ENCODE results near the gene OR8D1.

The OR8D1 gene

GRCh38 chr11:124311269-124311668 lies 2.5 kb downstream of the OR8D1 start:
- no peaks in the 10 kb centered on the region for H3K27me3 ChIP-seq (ENCODE audit: low read depth)

GRCh38 chr11:124310721-124311120 lies 3.0 kb downstream of the OR8D1 start:
- Histone ChIP-seq H3K36me3 (replicated peaks) (no peaks in the 10 kb centered on the region), H3K27me3 (ENCODE audit: low read depth) (no peaks in the 10 kb centered on the region), H3K4me1 (no peaks in the 10 kb centered on the region), H3K9me3 (no peaks in the 10 kb centered on the region), H3K4me3 (no peak overlapping the region)
- no peak for DNase-seq (ENCODE audit: low spot score in 2 of 2)
- in situ Hi-C loops (cut with MboI; ENCODE audit: low sequenced_read_pairs), result no loop called here

More at GRCh38 chr11:124311269-124311668, 2.5 kb downstream of the OR8D1 start:
- Histone ChIP-seq H3K4me3 (no peak overlapping the region), H3K9me3 (no peaks in the 10 kb centered on the region), H3K36me3 (replicated peaks) (no peaks in the 10 kb centered on the region), H3K4me1 (no peaks in the 10 kb centered on the region)
- DNase-seq (ENCODE audit: low spot score in 2 of 2), result no peak
- in situ Hi-C loops (cut with MboI; ENCODE audit: low sequenced_read_pairs), result no loop called here

- H3K4me3 ChIP-seq, result no peak overlapping the region
- in situ Hi-C loops (cut with MboI; ENCODE audit: low sequenced_read_pairs), result no loop called here
- H3K27me3 ChIP-seq (ENCODE audit: low read depth), result no peaks in the 10 kb centered on the region
- no peak for DNase-seq (ENCODE audit: low spot score in 2 of 2)
- H3K9me3 ChIP-seq, result no peaks in the 10 kb centered on the region
- H3K36me3 ChIP-seq (replicated peaks), result no peaks in the 10 kb centered on the region
- no peaks in the 10 kb centered on the region for H3K4me1 ChIP-seq
These were observed 6.7 kb downstream of the OR8D1 start for GRCh38 chr11:124307093-124307492.

- in situ Hi-C loops (cut with MboI; ENCODE audit: low sequenced_read_pairs), result no loop called here
These were observed 11.2 kb downstream of the OR8D1 start for GRCh38 chr11:124302347-124303125.

GRCh38 chr11:124301548-124301947 lies 12.2 kb downstream of the OR8D1 start:
- Histone ChIP-seq H3K36me3 (replicated peaks) (no peaks in the 10 kb centered on the region), H3K4me3 (no peak overlapping the region), H3K4me1 (no peaks in the 10 kb centered on the region), H3K9me3 (no peaks in the 10 kb centered on the region), H3K27me3 (ENCODE audit: low read depth) (no peaks in the 10 kb centered on the region)
- in situ Hi-C loops (cut with MboI; ENCODE audit: low sequenced_read_pairs), result no loop called here
- DNase-seq (ENCODE audit: low spot score in 2 of 2), result no peak

More at GRCh38 chr11:124302347-124303125, 11.2 kb downstream of the OR8D1 start:
- H3K9me3 ChIP-seq, result no peaks in the 10 kb centered on the region
- H3K36me3 ChIP-seq (replicated peaks), result no peaks in the 10 kb centered on the region
- H3K27me3 ChIP-seq (ENCODE audit: low read depth), result no peaks in the 10 kb centered on the region
- H3K4me1 ChIP-seq, result no peaks in the 10 kb centered on the region
- H3K4me3 ChIP-seq, result no peak overlapping the region
- no peak for DNase-seq (ENCODE audit: low spot score in 2 of 2)

- Histone ChIP-seq H3K4me3 (no peak overlapping the region), H3K27me3 (ENCODE audit: low read depth) (no peaks in the 10 kb centered on the region), H3K4me1 (no peaks in the 10 kb centered on the region), H3K36me3 (replicated peaks) (no peaks in the 10 kb centered on the region), H3K9me3 (no peaks in the 10 kb centered on the region)
- in situ Hi-C loops (cut with MboI; ENCODE audit: low sequenced_read_pairs), result no loop called here
- no peak for DNase-seq (ENCODE audit: low spot score in 2 of 2)
These were observed 15.8 kb downstream of the OR8D1 start for GRCh38 chr11:124297921-124298320.

- no peaks in the 10 kb centered on the region for H3K4me1 ChIP-seq
- DNase-seq (ENCODE audit: low spot score in 2 of 2), result no peak
- H3K27me3 ChIP-seq (ENCODE audit: low read depth), result no peaks in the 10 kb centered on the region
- in situ Hi-C loops (cut with MboI; ENCODE audit: low sequenced_read_pairs), result no loop called here
- no peaks in the 10 kb centered on the region for H3K9me3 ChIP-seq
- H3K36me3 ChIP-seq (replicated peaks), result no peaks in the 10 kb centered on the region
- H3K4me3 ChIP-seq, result no peak overlapping the region
These were observed 17.7 kb downstream of the OR8D1 start for GRCh38 chr11:124296016-124296415.

GRCh38 chr11:124294687-124295086 lies 19.1 kb downstream of the OR8D1 start:
- Histone ChIP-seq H3K27me3 (ENCODE audit: low read depth) (no peaks in the 10 kb centered on the region), H3K9me3 (no peaks in the 10 kb centered on the region), H3K36me3 (replicated peaks) (no peaks in the 10 kb centered on the region), H3K4me1 (no peaks in the 10 kb centered on the region), H3K4me3 (no peak overlapping the region)
- in situ Hi-C loops (cut with MboI; ENCODE audit: low sequenced_read_pairs), result no loop called here
- DNase-seq (ENCODE audit: low spot score in 2 of 2), result no peak

- no peak overlapping the region for H3K4me3 ChIP-seq
- DNase-seq (ENCODE audit: low spot score in 2 of 2), result no peak
- H3K36me3 ChIP-seq (replicated peaks), result no peaks in the 10 kb centered on the region
- in situ Hi-C loops (cut with MboI; ENCODE audit: low sequenced_read_pairs), result no loop called here
- no peaks in the 10 kb centered on the region for H3K27me3 ChIP-seq (ENCODE audit: low read depth)
- no peaks in the 10 kb centered on the region for H3K9me3 ChIP-seq
- no peaks in the 10 kb centered on the region for H3K4me1 ChIP-seq
These were observed 28.0 kb downstream of the OR8D1 start for GRCh38 chr11:124285610-124286344.

GRCh38 chr11:124278261-124278660 lies 35.5 kb downstream of the OR8D1 start:
- Histone ChIP-seq H3K4me1 (no peaks in the 10 kb centered on the region), H3K36me3 (replicated peaks) (no peaks in the 10 kb centered on the region), H3K27me3 (ENCODE audit: low read depth) (no peaks in the 10 kb centered on the region; the same call in 1 of the 2 replicates), H3K4me3 (no peak overlapping the region), H3K9me3 (no peaks in the 10 kb centered on the region)
- DNase-seq (ENCODE audit: low spot score in 2 of 2), result no peak
- in situ Hi-C loops (cut with MboI; ENCODE audit: low sequenced_read_pairs), result no loop called here

- no peaks in the 10 kb centered on the region for H3K36me3 ChIP-seq (replicated peaks)
- DNase-seq (ENCODE audit: low spot score in 2 of 2), result no peak
- no peak overlapping the region for H3K4me3 ChIP-seq
- no peaks in the 10 kb centered on the region for H3K9me3 ChIP-seq
- H3K4me1 ChIP-seq, result no peaks in the 10 kb centered on the region
- no peaks in the 10 kb centered on the region; the same call in 1 of the 2 replicates for H3K27me3 ChIP-seq (ENCODE audit: low read depth)
- in situ Hi-C loops (cut with MboI; ENCODE audit: low sequenced_read_pairs), result no loop called here
These were observed 35.9 kb downstream of the OR8D1 start for GRCh38 chr11:124277804-124278203.

GRCh38 chr11:124277207-124277606 lies 36.5 kb downstream of the OR8D1 start:
- H3K36me3 ChIP-seq (replicated peaks), result no peaks in the 10 kb centered on the region
- H3K9me3 ChIP-seq, result no peaks in the 10 kb centered on the region
- H3K4me1 ChIP-seq, result no peaks in the 10 kb centered on the region
- in situ Hi-C loops (cut with MboI; ENCODE audit: low sequenced_read_pairs), result no loop called here
- no peak overlapping the region for H3K4me3 ChIP-seq
- no peaks in the 10 kb centered on the region; the same call in 1 of the 2 replicates for H3K27me3 ChIP-seq (ENCODE audit: low read depth)
- DNase-seq (ENCODE audit: low spot score in 2 of 2), result no peak

- Histone ChIP-seq H3K36me3 (replicated peaks) (no peaks in the 10 kb centered on the region), H3K4me1 (no peaks in the 10 kb centered on the region), H3K4me3 (no peak overlapping the region), H3K9me3 (no peaks in the 10 kb centered on the region), H3K27me3 (ENCODE audit: low read depth) (no peaks in the 10 kb centered on the region; the same call in 1 of the 2 replicates)
- no peak for DNase-seq (ENCODE audit: low spot score in 2 of 2)
- in situ Hi-C loops (cut with MboI; ENCODE audit: low sequenced_read_pairs), result no loop called here
These were observed 37.7 kb downstream of the OR8D1 start for GRCh38 chr11:124276081-124276480.

- Histone ChIP-seq H3K4me1 (no peaks in the 10 kb centered on the region), H3K4me3 (no peak overlapping the region), H3K36me3 (replicated peaks) (no peaks in the 10 kb centered on the region), H3K27me3 (ENCODE audit: low read depth) (no peaks in the 10 kb centered on the region; the same call in 1 of the 2 replicates), H3K9me3 (no peaks in the 10 kb centered on the region)
- in situ Hi-C loops (cut with MboI; ENCODE audit: low sequenced_read_pairs), result no loop called here
- DNase-seq (ENCODE audit: low spot score in 2 of 2), result no peak
These were observed 39.7 kb downstream of the OR8D1 start for GRCh38 chr11:124274000-124274399.
